Measurements from ENCODE around the gene TARS3. TPM values are rescaled to one million over a fixed set of nuclear protein-coding genes. Genes with fewer than 3 reads are reported as not detected.
A peak's percentile ranks its signal among the peaks of the same experiment; 100 is the strongest.

TARS3 gene
- polyA plus RNA-seq, 2 of the 4 experiments (the other 2 are of a cell fraction), result 6.7 to 9.5 TPM

GRCh38 chr15:101732772-101733171 is 8.5 kb upstream of the TARS3 start:
- FAIRE-seq, result no peak
- no peak for ATAC-seq
- WGBS (ENCODE audit: missing lambda C conversion rate), result 48% methylated on average over 3 of the region's 3 CpGs
- Histone ChIP-seq H3K4me2 (no peak overlapping the region), H3K4me3 (no peak overlapping the region), H3K4me1 (no peaks in the 10 kb centered on the region), H3K27ac (no peak overlapping the region), H3K9me3 (no peaks in the 10 kb centered on the region)
- no peak for DNase-seq (ENCODE audit: low read depth in 1 of 2, low spot score in 1 of 2)
- ChIA-PET POLR2A (no interaction called here), CTCF (interaction anchor here (1.3 kb wide), 1 partner anchor 9 kb away, joined by 3 read pairs; the partner anchor contains the start of gene TARS3)
- TF ChIP-seq MAFK (IDR thresholded peaks at IDR 0.05; ENCODE audit: partially characterized antibody) (peak; percentile 39), RARB (CRISPR knock-in tag; IDR thresholded peaks at IDR 0.05) (no peak), CBX2 (IDR thresholded peaks at IDR 0.05; ENCODE audit: borderline replicate concordance, low read depth) (no peak), ZC3H11A (IDR thresholded peaks at IDR 0.05) (no peak)

GRCh38 chr15:101731746-101732145 is 7.5 kb upstream of the TARS3 start:
- WGBS (ENCODE audit: missing lambda C conversion rate), result 46% methylated on average over 6 of the region's 6 CpGs
- Histone ChIP-seq H3K4me3 (no peak overlapping the region), H3K27ac (no peak overlapping the region), H3K4me2 (no peak overlapping the region), H3K9me3 (no peaks in the 10 kb centered on the region), H3K4me1 (no peaks in the 10 kb centered on the region)
- TF ChIP-seq SREBF2 (IDR thresholded peaks at IDR 0.05) (no peak), JUNB (IDR thresholded peaks at IDR 0.05) (no peak), MAFK (IDR thresholded peaks at IDR 0.05; ENCODE audit: partially characterized antibody) (no peak), RFX5 (IDR thresholded peaks at IDR 0.05) (no peak), RCOR1 (IDR thresholded peaks at IDR 0.05; ENCODE audit: low read depth, low read length) (no peak), CEBPB (IDR thresholded peaks at IDR 0.05) (no peak), EP300 (IDR thresholded peaks at IDR 0.05) (no peak), RNF2 (IDR thresholded peaks at IDR 0.05; ENCODE audit: borderline replicate concordance, low read depth) (no peak), HMGXB4 (CRISPR knock-in tag; IDR thresholded peaks at IDR 0.05; ENCODE audit: borderline replicate concordance) (no peak), ELK1 (IDR thresholded peaks at IDR 0.05; ENCODE audit: low read depth, low read length) (no peak), ZFP36 (IDR thresholded peaks at IDR 0.05; ENCODE audit: borderline replicate concordance, partially characterized antibody) (no peak), CBX8 (IDR thresholded peaks at IDR 0.05) (no peak)
- DNase-seq (ENCODE audit: low read depth in 1 of 2, low spot score in 1 of 2) (no peak), ATAC-seq (no peak), FAIRE-seq (no peak)
- ChIA-PET POLR2A (no interaction called here), CTCF (no interaction called here)

GRCh38 chr15:101727186-101727585 is 2.9 kb upstream of the TARS3 start:
- Histone ChIP-seq H3K4me1 (peaks cover 6% of the 10 kb centered on the region), H3K9me3 (no peaks in the 10 kb centered on the region), H3K27ac (no peak overlapping the region), H3K4me3 (no peak overlapping the region), H3K4me2 (no peak overlapping the region)
- CTCF ChIA-PET, result no interaction called here
- WGBS (ENCODE audit: missing lambda C conversion rate), result 0% methylated on average over 1 of the region's 1 CpG
- POLR2A ChIA-PET, result no interaction called here
- TF ChIP-seq CBX8 (IDR thresholded peaks at IDR 0.05) (no peak), MAZ (IDR thresholded peaks at IDR 0.05; ENCODE audit: borderline replicate concordance, low read depth, low read length) (no peak), FOSL2 (IDR thresholded peaks at IDR 0.05) (no peak), FOSL2 (CRISPR knock-in tag; IDR thresholded peaks at IDR 0.05) (no peak), MAFK (IDR thresholded peaks at IDR 0.05; ENCODE audit: partially characterized antibody) (no peak), NFE2L2 (conservative IDR thresholded peaks at IDR 0.05; ENCODE audit: low read length) (no peak), EHMT2 (IDR thresholded peaks at IDR 0.05; ENCODE audit: low read depth) (no peak)
- no peak for ATAC-seq
- FAIRE-seq, result no peak
- DNase-seq (ENCODE audit: low read depth in 1 of 2, low spot score in 1 of 2), result no peak

Data from A549 (cell line).